ENCODE data around the gene ACTG2.

DNA sequence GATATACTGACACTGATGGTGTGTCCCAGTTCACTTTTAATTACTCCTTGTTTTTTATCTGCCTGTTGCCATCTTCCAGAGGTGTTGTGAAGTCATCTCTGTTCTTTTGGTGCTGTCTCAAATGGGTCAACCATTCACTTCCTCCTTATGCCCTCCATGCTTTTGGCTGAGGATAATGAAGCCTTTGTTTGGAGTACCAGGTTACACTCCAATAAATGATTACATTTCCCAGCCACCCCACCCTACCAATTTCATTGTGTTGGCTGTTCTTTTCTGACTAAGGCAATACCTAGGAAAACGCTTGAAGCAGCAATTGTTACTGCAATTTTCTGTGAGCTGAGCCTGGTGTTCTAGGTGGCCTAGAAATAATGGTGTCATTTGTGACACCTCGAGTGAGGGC, 29.8 kb upstream of the ACTG2 start:
- TF ChIP-seq, protein P1, sequence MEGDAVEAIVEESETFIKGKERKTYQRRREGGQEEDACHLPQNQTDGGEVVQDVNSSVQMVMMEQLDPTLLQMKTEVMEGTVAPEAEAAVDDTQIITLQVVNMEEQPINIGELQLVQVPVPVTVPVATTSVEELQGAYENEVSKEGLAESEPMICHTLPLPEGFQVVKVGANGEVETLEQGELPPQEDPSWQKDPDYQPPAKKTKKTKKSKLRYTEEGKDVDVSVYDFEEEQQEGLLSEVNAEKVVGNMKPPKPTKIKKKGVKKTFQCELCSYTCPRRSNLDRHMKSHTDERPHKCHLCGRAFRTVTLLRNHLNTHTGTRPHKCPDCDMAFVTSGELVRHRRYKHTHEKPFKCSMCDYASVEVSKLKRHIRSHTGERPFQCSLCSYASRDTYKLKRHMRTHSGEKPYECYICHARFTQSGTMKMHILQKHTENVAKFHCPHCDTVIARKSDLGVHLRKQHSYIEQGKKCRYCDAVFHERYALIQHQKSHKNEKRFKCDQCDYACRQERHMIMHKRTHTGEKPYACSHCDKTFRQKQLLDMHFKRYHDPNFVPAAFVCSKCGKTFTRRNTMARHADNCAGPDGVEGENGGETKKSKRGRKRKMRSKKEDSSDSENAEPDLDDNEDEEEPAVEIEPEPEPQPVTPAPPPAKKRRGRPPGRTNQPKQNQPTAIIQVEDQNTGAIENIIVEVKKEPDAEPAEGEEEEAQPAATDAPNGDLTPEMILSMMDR (conservative IDR thresholded peaks at IDR 0.05): no peak
- no peak for TF ChIP-seq ZFX (IDR thresholded peaks at IDR 0.05)

Measured in C4-2B (cell line).